Measurements from ENCODE around the gene MON2.

GRCh38 chr12:62532333-62532732, 65.7 kb downstream of the MON2 start:
- TF ChIP-seq CTCF (IDR thresholded peaks at IDR 0.05; ENCODE audit: extremely low read depth in 1 of 2, insufficient read depth in 1 of 2, low read depth in 1 of 2, low read length in 2 of 2): no peak
- TF ChIP-seq POLR2AphosphoS5 (IDR thresholded peaks at IDR 0.05; ENCODE audit: insufficient read depth, low read depth, low read length): no peak

Measured in endothelial cell of umbilical vein (primary cell).